Activated B cell treated with CpG ODN at 0.5 μM for 24 hours (primary cell): ENCODE results near the gene GRID2. TPM values are rescaled to one million over a fixed set of nuclear protein-coding genes. Genes with fewer than 3 reads are reported as not detected.

ENCODE experiments used
- ATAC-seq: fragments of 200-7000 bp; cut with Tn5 transposase; one replicate; pipeline ENCODE4 v1.10.0; 2021; ENCODE audit warnings: low read depth, mild to moderate bottlenecking, moderate library complexity
- CTCF ChIA-PET: fragments of 350-600 bp; sonication (Branson Sonifier 250); formaldehyde crosslinking; loops from one replicate; lab custom pipeline; 2021; ENCODE audit warnings: antibody characterized with exemption; lab: Charles Lee
- POLR2A ChIA-PET: fragments of 350-600 bp; sonication (Branson Sonifier 250); formaldehyde crosslinking; loops from one replicate; lab custom pipeline; 2021; ENCODE audit warnings: antibody characterized with exemption; lab: Charles Lee
- DNase-seq: peaks from one replicate; pipeline ENCODE4 v3.0.0; 2022
- H3K27ac Mint-ChIP-seq: one replicate; pipeline ENCODE4 v1.8.0; 2020; ENCODE audit warnings: mixed read lengths
- H3K27me3 Mint-ChIP-seq: one replicate; pipeline ENCODE4 v1.8.0; 2021; ENCODE audit warnings: mixed read lengths
- H3K36me3 Mint-ChIP-seq: one replicate; pipeline ENCODE4 v1.8.0; 2021; ENCODE audit warnings: low read depth, mixed read lengths
- H3K4me1 Mint-ChIP-seq: one replicate; pipeline ENCODE4 v1.8.0; 2021; ENCODE audit warnings: mixed read lengths
- H3K4me3 Mint-ChIP-seq: one replicate; pipeline ENCODE4 v1.8.0; 2020; ENCODE audit warnings: mild to moderate bottlenecking, mixed read lengths
- H3K9me3 Mint-ChIP-seq: one replicate; pipeline ENCODE4 v1.8.0; 2020; ENCODE audit warnings: mixed read lengths
- intact Hi-C: fragments of 100-400 bp; cut with micrococcal nuclease; formaldehyde crosslinking; loops from one replicate; pipeline ENCODE4 v1.15.1; 2024
- total RNA-seq: library from RNA; stranded (reverse); gene quantifications from 2 replicates; pipeline ENCODE4 v1.2.3, GENCODE V29; 2022
- TF ChIP-seq, protein P1 (sequence below): fragments of 200-600 bp; IDR thresholded peaks from one replicate; pipeline ENCODE4 v1.8.0; 2022; ENCODE audit warnings: antibody characterized with exemption, mild to moderate bottlenecking

Gene GRID2
- total RNA-seq, 1 donor from 2014 or later = not detected

DNA sequence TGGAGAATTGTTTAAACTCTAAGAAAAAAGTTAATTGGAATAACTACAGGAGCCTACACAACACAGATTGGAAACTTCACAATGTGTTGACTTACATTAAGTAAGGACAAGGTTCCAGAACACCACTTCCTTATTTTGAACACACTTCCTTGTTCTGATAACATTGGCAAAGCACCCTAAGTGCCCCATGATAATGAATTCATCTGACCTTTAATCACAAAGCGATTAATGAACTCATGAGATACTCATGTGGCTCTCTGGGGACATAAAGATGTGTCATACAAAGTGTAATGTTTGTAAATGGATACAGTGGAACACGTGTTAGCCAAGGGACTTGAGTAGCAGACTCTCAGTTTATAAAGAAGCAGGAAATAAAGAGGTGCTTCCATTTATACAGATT lies 1455.7 kb downstream of the GRID2 start:
- ChIA-PET POLR2A (no interaction called here), CTCF (no interaction called here)
- no peaks in the 10 kb centered on the region for H3K36me3 Mint-ChIP-seq
- no peaks in the 10 kb centered on the region for H3K9me3 Mint-ChIP-seq
- H3K27ac Mint-ChIP-seq = no peak overlapping the region
- TF ChIP-seq, protein P1, sequence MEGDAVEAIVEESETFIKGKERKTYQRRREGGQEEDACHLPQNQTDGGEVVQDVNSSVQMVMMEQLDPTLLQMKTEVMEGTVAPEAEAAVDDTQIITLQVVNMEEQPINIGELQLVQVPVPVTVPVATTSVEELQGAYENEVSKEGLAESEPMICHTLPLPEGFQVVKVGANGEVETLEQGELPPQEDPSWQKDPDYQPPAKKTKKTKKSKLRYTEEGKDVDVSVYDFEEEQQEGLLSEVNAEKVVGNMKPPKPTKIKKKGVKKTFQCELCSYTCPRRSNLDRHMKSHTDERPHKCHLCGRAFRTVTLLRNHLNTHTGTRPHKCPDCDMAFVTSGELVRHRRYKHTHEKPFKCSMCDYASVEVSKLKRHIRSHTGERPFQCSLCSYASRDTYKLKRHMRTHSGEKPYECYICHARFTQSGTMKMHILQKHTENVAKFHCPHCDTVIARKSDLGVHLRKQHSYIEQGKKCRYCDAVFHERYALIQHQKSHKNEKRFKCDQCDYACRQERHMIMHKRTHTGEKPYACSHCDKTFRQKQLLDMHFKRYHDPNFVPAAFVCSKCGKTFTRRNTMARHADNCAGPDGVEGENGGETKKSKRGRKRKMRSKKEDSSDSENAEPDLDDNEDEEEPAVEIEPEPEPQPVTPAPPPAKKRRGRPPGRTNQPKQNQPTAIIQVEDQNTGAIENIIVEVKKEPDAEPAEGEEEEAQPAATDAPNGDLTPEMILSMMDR = no peak
- peaks cover 6% of the 10 kb centered on the region for H3K4me1 Mint-ChIP-seq
- peak; percentile 60 for ATAC-seq
- no peaks in the 10 kb centered on the region for H3K27me3 Mint-ChIP-seq
- DNase-seq = no peak
- intact Hi-C loops = no loop called here
- H3K4me3 Mint-ChIP-seq = no peak overlapping the region

DNA sequence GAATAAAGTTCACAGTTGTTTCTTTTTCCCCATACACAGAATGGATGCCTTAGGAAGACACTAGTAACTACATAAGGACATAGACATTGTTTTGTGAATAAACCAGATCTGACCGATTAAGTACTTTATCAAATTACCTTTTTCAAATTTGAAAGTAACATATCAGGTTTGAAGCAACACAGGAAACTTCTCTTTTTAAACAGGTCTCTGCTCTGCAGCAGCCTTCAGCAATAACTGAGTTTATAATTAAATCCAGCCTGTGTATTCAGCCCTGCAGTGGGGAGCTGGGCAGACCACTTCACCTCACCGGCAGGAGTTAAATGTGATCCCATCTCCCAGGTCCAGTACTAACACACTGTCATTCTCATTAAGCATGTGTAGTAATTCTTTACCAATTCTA lies 1456.5 kb downstream of the GRID2 start:
- ATAC-seq = no peak
- H3K27ac Mint-ChIP-seq = no peak overlapping the region
- POLR2A ChIA-PET = no interaction called here
- H3K4me1 Mint-ChIP-seq = peaks cover 6% of the 10 kb centered on the region
- CTCF ChIA-PET = no interaction called here
- no peaks in the 10 kb centered on the region for H3K9me3 Mint-ChIP-seq
- no peaks in the 10 kb centered on the region for H3K36me3 Mint-ChIP-seq
- DNase-seq = no peak
- TF ChIP-seq, protein P1 = no peak
- intact Hi-C loops = loop anchor here (10.0 kb wide), 1 partner anchor 1375 kb away; no protein-coding TSS in a partner anchor
- peaks cover 3% of the 10 kb centered on the region for H3K27me3 Mint-ChIP-seq
- H3K4me3 Mint-ChIP-seq = no peak overlapping the region

DNA sequence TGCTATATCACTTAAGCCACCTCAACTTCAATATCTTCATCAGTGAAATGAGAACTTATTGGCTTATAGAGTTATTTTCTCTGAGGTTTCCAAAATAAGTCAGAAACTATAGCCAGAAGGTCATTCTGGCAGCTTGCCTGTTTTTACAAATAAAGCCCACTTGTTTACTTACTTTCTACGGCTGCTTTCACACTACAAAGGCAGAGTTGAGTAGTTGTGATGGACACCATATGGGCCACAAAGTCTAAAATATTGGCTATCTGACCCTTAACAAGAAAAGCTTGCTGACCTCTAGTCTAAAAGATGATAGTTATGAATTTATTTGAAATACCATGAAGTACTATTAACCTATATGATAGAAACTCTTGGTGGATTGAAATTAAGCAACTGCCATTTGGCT lies 1457.5 kb downstream of the GRID2 start:
- intact Hi-C loops = loop anchor here (10.0 kb wide), 1 partner anchor 1376 kb away; no protein-coding TSS in a partner anchor
- peaks cover 3% of the 10 kb centered on the region for H3K27me3 Mint-ChIP-seq
- POLR2A ChIA-PET = no interaction called here
- H3K9me3 Mint-ChIP-seq = no peaks in the 10 kb centered on the region
- no peaks in the 10 kb centered on the region for H3K36me3 Mint-ChIP-seq
- H3K4me3 Mint-ChIP-seq = no peak overlapping the region
- CTCF ChIA-PET = no interaction called here
- H3K27ac Mint-ChIP-seq = no peak overlapping the region
- no peak for DNase-seq
- ATAC-seq = no peak
- TF ChIP-seq, protein P1 = no peak
- H3K4me1 Mint-ChIP-seq = peaks cover 6% of the 10 kb centered on the region

DNA sequence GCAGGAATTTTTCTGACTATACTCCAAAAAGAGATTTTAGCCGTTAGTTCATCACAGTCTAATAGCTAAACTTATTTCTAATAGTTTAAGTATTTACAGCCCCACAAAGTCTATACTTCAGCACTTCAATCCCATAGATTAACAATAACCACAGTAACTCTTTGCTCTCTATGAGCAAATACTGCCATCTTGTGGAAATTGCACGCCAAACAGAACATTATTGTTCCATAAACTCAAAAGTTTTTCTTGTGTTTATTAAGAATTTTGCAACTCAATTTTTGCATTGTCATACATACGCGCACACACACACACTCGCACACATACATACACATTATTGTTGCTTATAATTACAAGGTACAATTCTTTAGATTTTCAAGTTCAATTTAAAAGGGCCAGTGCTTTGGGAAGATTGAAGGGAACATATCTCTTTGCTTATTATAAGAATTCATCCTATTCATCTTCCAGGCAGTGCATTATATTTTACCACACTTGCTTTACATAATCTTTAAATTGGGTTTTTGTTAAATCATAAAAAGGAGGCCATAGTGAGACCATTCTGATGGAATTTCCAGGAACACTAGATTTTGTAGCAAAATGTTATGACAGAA lies 1461.0 kb downstream of the GRID2 start:
- intact Hi-C loops = loop anchor here (1.0 to 10.0 kb wide), 2 partner anchors 54 to 1380 kb away; no protein-coding TSS in a partner anchor
- TF ChIP-seq, protein P1 = no peak
- CTCF ChIA-PET = no interaction called here
- Mint-ChIP-seq H3K27ac (no peak overlapping the region), H3K4me1 (peaks cover 4% of the 10 kb centered on the region), H3K9me3 (no peaks in the 10 kb centered on the region), H3K4me3 (no peak overlapping the region), H3K27me3 (peaks cover 3% of the 10 kb centered on the region), H3K36me3 (no peaks in the 10 kb centered on the region)
- ATAC-seq (no peak), DNase-seq (no peak)
- POLR2A ChIA-PET = no interaction called here

DNA sequence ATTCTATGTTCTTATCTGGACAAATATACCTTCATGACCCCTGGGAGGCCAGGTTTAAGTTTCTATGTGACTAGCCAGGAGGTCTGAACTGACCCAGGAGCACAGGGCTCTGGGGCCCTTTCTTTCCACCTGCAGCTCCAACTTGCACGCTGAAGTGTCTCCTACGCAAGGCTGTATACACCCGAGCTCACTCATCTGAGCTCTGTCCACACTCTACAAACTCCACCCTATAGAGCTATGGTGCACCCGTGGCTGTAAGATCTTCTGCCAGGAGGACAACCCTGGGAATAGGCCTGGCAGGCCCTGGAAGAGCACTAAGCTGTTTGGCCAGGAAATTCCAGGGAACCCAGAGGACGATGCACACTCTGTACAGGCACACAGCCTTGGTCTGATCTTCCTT lies 1464.2 kb downstream of the GRID2 start:
- ChIA-PET CTCF (no interaction called here), POLR2A (no interaction called here)
- no peaks in the 10 kb centered on the region for H3K4me1 Mint-ChIP-seq
- H3K9me3 Mint-ChIP-seq = no peaks in the 10 kb centered on the region
- ATAC-seq (no peak), DNase-seq (no peak)
- intact Hi-C loops = loop anchor here (10.0 kb wide), 1 partner anchor 1383 kb away; no protein-coding TSS in a partner anchor
- H3K27me3 Mint-ChIP-seq = peaks cover 3% of the 10 kb centered on the region
- H3K36me3 Mint-ChIP-seq = no peaks in the 10 kb centered on the region
- H3K4me3 Mint-ChIP-seq = no peak overlapping the region
- TF ChIP-seq, protein P1 = no peak
- no peak overlapping the region for H3K27ac Mint-ChIP-seq
